Hair follicular keratinocyte (primary cell): Measurements from ENCODE around the gene COL5A2. TPM values are rescaled to one million over a fixed set of nuclear protein-coding genes. Genes with fewer than 3 reads are reported as not detected.

Experiments used
- total RNA-seq: library from RNA; depleted of rRNA; stranded (reverse); fragments of >200 nt; gene quantifications from 2 replicates; pipeline ENCODE4 v1.2.3, GENCODE V29; 2015

Gene COL5A2
- total RNA-seq, result 43.5 and 52.9 TPM in 2 replicates

GRCh38 chr2:189179570-189179950 lies at the start of gene COL5A2:
Gene COL5A2, minus strand, starts transcription at chr2:189179761. Its CDS starts 157 bp downstream, at chr2:189179604.

Other genes starting within 250 kb of the COL5A2 start
- 1.5 and 19.3 TPM in 2 replicates for gene COL3A1, start 205.4 kb downstream of the COL5A2 start, total RNA-seq